GM19324 (cell line): ENCODE data around the gene ACACB.
"Not testable (repeated sequence)": the region's sequence is repeated elsewhere in the genome, so short reads cannot be mapped to it uniquely, and the experiment has no call there.

Experiments used
- ATAC-seq: cut with Tn5 transposase; IDR thresholded peaks from one replicate; pipeline ENCODE4 v1.9.1; 2021; ENCODE audit warnings: mild to moderate bottlenecking, moderate library complexity; ENCODE audit not compliant: unreplicated experiment, low FRiP score

The ACACB gene

DNA sequence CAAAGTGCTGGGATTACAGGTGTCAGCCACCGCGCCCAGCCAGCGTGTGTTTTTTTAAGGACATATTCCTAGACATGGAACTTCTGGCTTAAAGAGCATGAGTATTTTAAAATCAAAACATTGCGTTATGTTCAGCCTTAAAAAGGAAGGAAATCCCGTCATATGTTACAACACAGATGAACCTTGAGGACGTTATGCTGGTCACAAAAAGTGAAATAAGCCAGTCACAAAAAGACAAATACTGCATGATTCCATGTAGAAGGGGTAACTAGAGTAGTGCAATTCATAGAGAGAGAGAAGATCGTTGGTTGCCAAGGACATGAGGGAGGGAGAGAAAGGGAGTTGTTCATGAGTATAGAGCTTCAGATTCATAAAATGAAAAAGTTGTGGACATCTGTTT lies 53.9 kb downstream of the ACACB start:
- no peak for ATAC-seq

DNA sequence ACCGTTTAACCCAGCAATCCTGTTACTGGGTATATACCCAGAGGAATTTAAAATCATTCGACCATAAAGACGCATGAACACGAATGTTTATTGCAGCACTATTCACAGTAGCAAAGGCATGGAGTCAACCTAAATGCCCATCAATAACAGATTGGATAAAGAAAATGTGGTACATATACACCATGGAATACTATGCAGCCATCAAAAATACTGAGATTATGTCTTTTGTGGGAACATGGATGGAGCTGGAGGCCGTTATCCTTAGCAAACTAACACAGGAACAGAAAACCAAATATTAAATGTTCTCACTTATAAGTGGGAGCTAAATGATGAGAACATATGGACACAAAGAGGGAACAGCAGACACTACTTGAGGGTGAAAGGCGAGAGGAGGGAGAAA lies 56.4 kb downstream of the ACACB start:
- ATAC-seq = not testable (repeated sequence)

- no peak for ATAC-seq
Measured at GRCh38 chr12:109173443-109174240, 57.3 kb downstream of the ACACB start.

DNA sequence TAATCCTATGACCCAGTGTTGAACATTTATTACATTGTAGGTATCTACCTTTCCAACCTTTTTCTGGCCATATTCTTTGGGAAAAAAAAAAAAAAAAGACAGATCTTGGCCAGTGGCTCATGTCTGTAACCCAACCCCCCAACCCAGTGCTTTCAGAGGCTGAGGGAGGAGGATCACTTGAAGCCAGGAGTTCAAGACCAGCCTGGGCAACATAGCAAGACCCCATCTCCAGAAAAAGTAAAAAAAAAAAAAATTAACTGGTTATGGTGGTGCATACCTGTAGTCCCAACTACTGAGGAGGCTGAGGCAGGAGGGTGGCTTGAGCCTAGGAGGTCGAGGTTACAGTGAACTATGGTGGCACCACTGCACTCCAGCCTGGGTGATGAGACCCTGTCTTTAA lies 58.1 kb downstream of the ACACB start:
- ATAC-seq = no peak

- ATAC-seq = no peak
Measured at GRCh38 chr12:109178532-109178931, 62.1 kb downstream of the ACACB start.

- ATAC-seq = no peak
Measured at GRCh38 chr12:109179927-109180326, 63.5 kb downstream of the ACACB start.

DNA sequence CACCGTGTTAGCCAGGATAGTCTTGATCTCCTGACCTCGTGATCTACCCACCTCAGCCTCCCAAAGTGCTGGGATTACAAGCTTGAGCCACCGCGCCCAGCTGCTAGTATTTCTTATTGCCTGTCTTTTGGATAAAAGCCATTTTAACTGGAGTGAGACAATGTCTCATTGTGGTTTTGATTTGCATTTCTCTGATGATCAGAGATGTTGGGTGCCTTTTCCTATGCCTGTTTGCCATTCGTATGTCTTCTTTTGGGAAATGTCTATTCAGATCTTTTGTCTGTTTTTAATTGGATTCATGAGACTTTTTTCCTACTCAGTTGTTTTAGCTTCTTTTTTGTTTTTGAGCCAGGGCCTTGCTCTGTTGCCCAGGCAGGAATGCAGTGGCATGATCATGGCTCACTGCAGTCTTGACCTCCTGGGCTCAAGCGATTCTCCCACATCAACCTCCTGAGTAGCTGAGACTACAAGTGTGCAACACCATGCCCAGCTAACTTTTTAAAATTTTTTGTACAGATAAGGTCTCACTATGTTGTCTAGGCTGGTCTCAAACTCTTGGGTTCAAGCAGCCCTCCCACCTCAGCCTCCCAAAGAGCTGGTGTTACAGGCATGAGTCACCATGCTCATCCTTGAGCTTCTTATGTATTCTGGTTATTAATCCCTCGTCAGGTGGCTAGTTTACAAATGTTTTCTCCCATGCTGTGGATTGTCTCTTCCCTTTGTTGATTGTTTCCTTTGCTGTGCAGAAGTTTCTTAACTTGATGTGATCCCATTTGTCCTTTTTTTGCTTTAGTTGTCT lies 65.9 kb downstream of the ACACB start:
- ATAC-seq = no peak

DNA sequence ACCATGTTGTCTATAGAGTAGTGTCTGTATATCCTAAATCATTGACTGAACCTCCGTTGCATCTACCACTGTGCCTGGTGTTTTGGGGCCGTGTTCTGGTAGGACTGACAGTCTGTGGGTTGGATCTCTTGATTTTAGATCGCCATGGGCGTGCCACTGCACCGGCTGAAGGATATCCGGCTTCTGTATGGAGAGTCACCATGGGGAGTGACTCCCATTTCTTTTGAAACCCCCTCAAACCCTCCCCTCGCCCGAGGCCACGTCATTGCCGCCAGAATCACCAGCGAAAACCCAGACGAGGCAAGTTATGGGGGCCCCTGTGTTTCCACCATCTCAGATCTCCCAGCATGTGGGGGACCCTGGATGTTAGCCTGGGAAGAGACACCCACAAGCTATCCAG lies 69.1 kb downstream of the ACACB start:
- ATAC-seq = no peak

- ATAC-seq = no peak
Measured at GRCh38 chr12:109186993-109187653, 70.7 kb downstream of the ACACB start.

- no peak for ATAC-seq
Measured at GRCh38 chr12:109188108-109188712, 71.8 kb downstream of the ACACB start.

- no peak for ATAC-seq
Measured at GRCh38 chr12:109189291-109189690, 72.9 kb downstream of the ACACB start.

DNA sequence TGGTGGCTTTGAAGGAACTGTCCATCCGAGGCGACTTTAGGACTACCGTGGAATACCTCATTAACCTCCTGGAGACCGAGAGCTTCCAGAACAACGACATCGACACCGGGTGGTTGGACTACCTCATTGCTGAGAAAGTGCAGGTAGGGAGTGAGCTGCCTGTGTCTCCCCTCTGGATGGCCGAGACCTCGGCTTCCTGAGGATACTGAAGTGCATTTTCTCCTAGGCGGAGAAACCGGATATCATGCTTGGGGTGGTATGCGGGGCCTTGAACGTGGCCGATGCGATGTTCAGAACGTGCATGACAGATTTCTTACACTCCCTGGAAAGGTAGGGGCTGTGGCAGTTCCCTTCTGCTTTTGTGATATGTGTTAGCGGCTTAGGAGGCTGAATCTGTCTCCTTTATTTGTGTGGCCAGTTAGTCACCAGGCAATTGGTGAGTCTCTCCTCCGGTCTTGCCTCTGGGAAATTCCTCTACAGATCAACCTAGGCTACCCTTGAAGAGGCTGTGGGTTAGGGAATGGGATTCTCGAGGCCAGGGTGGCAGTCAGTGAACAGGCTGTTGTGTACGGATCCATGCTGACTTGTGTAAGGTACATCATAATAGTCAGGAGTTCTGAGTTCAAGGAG lies 75.3 kb downstream of the ACACB start:
- no peak for ATAC-seq

DNA sequence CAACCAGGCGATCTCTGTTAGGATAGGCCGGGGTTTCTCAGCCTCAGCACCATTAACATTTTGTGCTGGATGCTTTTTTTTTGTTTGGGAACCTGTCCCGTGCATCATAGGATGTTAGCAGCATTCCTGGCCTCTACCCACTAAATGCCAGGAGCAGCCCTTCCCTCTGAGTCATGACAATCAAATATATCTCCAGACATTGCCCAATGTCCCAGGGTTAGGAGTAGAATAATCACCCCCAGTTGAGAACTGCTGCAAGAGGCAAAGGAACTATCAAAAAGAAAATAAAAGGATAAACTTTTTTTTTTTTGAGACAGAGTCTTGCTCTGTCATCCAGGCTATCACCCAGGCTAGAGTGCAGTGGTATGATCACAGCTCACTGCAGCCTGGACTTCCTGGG lies 76.0 kb downstream of the ACACB start:
- no peak for ATAC-seq

DNA sequence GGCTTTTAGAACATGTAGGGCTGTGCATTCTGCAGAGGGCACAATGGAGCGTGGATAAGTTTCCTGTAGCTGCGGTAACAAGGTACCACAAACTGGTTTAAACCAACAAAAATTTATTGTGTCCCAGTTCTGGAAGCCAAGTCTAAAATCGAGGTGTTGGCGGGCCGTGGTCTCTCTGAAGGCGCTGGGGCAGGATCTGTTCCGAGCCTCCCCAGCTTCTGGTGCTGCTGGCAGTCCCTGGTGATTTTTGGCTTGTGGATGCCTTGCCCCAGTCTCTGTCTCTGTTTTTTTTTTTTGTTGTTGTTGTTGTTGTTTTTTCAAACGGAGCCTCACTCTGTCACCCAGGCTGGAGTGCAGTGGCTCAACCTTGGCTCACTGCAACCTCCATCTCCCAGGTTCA lies 77.5 kb downstream of the ACACB start:
- ATAC-seq = no peak

DNA sequence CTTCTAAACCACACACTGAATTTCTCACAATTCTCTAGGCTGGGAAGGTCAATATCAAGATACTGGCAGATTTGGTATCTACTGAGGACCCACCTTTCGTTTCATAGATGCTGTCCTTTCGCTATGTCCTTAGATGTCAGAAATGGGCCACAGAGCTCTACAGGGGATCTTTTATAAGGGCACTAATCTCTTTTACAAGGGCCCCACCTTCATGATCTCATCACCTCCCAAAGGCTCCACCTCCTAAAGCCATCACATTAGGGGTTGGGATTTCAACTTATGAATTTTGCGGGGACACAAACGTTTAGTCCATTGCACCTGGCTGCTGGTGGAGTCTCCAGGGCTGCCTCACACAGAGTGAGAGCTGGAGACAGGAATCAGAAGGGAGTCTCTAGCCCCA lies 79.9 kb downstream of the ACACB start:
- no peak for ATAC-seq

- ATAC-seq = no peak
Measured at GRCh38 chr12:109197327-109197726, 80.9 kb downstream of the ACACB start.

GRCh38 chr12:109199324-109199723 lies 82.9 kb downstream of the ACACB start:
- no peak for ATAC-seq

DNA sequence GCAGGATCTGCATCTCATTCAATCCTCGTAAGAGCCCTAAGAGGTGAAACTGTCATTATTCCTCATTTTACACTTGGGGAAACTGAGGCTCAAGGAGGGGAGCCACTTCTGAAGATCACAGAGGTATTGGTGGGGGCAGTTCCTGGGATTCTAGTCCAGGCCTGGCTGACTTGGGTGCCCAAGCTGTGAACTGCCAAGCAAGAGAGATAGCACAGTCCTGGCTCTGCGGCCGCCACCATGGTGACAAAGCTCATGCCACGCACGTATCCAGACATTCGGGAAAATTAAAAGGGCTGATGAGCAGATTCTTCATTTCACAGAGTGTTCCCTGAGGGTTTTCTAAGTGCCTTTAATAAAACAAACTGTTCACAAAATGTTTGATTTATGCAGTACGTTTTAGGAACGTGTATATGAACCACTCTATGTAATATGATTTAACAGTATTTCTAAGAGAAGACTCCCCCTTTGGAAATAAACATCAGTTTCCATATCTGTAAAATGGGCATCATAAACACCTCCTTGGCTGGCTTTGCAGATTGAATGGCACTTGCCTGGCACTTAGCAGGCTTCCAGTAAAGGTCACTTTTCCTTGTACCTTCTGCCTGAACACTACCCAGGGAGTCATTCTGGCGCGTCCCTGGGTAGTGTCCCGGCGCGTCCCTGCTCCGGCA lies 84.6 kb downstream of the ACACB start:
- ATAC-seq = no peak

- ATAC-seq = no peak
Measured at GRCh38 chr12:109201496-109201885, 85.1 kb downstream of the ACACB start.

DNA sequence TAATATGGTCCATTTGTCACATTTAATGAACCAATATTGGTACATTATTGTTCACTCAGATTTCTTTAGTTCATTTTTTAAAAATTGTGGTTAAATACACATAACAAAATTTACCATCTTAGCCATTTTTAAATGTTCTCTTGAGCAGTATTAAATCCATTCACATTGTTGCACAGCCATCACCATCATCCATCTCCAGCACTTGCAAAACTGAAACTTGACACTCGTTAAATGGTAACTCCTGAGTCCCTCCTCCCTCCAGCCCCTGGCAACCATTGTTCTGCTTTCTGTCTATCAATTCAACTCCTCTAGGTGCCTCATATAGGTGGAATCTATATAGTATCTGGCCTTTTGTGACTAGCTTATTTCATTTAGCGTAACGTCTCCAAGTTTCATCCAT lies 86.4 kb downstream of the ACACB start:
- no peak for ATAC-seq
